HG02852 (cell line): ENCODE data around the gene ST6GALNAC6.
"Not testable (repeated sequence)": the region's sequence is repeated elsewhere in the genome, so short reads cannot be mapped to it uniquely, and the experiment has no call there.

Experiments used
- ATAC-seq: cut with Tn5 transposase; IDR thresholded peaks from one replicate; pipeline ENCODE4 v1.9.1; 2021; ENCODE audit warnings: mild to moderate bottlenecking, moderate library complexity; ENCODE audit not compliant: unreplicated experiment

Gene ST6GALNAC6

DNA sequence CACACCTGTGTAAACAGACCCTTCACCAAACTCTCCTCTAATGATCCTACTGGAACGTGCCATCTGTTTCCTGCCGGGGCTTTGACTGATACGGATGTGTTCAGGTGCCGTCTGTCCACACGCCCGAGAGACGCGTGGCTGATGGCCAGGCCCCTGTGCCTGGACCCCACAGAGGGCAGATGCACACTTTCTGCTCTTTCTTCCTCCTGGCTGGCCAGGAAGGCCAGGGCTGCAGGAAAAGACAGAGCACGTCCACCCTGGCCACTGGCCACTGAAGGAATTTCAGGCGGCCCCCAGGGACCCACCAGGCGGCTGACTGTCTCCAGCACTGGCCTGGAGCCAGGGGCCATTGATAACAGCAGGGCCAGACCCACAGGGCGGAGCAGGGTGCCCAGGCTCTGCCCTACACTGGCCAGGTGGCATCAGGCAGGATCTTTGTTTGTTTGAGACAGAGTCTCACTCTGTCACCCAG is 41.3 kb downstream of the ST6GALNAC6 start:
- ATAC-seq = no peak

DNA sequence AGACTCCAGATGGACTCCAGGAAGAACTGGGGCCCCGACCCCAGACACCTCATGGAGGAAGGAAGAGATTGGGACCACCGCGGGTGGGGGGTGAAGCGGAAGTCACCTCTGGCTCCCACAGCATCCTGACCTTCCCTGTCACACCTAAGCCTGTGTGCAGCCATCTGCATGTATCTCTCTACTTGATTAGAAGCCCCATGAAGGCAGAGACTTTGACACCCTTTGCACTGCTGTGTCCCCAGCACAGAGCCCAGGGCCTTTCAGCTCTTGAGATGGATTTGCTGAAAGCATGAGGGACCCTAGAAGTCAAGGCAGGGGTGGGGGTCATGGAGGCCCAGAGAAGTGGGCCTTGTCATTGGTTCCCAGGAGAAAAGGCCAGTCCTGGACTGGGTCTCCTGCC is 42.1 kb downstream of the ST6GALNAC6 start:
- ATAC-seq = no peak

DNA sequence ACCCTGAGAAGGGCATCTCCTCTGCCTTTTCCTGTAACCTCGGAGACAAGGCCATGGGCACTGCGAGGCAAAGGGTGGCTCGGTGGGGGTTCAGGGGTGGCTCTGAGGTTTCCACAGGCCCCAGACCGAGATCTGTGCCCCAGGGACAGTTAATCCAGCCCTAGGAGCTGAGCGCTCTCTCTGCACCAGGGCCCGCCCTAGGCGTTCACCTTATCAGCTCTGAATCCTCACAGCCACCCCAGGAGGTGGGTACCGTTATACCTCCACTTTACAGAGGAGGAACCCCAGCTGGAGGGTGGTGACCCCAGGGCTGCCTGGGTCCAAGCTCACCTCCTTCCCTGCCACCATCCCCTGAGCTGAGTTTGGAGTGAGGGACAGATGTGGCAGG is 42.7 kb downstream of the ST6GALNAC6 start:
- no peak for ATAC-seq

DNA sequence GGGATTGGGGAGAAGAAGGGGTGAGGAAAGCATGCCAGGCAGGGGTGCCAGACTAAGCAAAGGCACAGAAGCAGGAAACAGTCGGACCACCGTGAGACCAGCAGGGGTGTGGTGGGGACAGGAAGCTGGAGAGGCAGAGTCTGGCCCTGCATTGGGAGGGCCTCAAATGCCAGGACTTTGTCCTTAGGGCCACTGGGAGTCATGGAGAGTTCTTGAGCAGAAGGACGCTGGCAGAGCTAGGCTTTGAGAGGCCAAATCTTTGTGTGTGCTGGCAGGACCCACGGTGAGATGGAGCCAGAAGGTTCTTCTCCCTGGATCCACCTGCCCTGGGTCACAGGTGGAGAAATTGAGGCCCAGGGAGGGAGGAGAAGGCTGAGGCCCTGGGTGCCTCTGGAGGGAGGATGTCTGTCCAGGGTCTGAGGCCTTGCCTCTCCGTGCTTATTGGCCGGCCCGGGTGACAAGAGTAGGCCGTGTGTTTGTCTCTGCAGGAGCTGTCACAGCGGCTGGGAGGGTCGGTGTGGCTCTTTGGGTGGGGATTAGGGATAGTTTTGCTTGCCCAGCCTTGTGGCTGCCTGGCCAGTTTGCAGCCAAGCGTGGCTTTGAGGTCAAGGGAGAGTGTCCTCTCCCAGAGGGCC is 43.2 kb downstream of the ST6GALNAC6 start:
- ATAC-seq = no peak

DNA sequence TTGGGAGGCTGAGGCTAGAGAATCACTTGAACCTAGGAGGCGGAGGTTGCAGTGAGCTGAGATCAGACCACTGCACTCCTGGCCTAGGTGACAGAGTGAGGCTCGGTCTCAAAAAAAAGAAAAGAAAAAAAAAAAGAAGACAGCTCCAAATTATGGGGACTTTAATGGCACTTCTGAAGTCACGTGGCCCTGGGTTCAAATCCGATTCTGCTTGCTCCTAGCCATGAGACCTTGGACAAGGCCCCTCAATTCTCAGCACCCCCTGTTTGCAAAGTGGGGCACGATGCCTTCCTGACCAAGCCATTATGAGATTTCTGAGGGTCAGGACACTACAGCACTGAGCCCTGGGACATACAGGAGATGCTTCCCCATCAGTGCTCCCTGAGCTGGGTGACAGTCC is 43.9 kb downstream of the ST6GALNAC6 start:
- no peak for ATAC-seq

DNA sequence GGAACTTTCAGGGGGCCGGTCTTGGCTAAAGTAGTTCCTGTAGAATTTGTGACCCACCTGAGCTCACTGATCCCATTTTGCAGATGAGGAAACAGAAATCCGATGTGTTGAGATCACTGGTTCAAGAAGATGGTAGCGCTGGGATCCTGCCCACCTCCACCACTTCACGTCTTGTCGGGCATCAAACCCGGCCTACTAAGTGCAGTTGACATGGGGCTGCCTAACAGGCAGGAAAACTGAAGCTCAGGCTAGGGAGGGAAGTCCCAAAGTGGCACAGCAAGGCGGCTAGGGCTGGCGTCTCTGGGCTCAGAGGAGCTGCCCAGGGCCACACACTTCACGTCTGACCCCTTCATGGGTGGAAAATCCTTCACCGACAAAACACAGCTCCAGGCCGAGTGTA is 44.4 kb downstream of the ST6GALNAC6 start:
- no peak for ATAC-seq

DNA sequence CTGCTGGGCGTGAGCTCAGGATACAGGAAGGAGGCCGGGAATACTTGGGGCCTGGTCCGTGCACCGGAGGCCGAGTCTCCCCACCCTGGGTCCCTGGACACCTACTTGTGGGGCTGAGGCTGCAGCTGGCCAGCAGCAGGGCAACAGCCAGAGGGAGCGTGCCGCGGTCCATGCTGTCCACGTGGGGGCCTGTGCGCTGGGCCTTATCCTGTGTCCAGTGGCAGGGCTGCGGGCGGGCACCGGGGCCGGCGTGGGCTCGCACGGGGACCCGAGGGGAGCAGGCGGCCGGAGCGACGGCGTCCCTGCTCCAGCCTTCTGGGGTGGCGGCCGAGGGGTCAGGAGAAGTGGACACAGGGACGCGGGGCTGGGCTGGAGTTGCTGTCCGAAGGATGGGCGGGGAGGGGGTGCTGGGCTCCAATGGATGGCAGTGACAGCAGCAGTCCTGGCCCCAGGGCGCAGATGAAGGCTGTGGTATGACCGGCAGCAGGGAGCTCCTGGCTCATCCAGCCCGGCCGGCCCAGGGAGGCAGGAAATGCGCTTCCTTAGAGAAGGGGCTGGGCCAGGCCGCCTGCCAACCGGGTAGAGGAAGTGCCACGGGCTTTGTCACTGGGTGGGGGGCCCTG is 45.1 kb downstream of the ST6GALNAC6 start, which contains the start of gene ENG:
ENG (minus strand) TSS at position 475 of the 623 bp plus-strand sequence; CDS start at position 172, 303 bp downstream.
- no peak for ATAC-seq

DNA sequence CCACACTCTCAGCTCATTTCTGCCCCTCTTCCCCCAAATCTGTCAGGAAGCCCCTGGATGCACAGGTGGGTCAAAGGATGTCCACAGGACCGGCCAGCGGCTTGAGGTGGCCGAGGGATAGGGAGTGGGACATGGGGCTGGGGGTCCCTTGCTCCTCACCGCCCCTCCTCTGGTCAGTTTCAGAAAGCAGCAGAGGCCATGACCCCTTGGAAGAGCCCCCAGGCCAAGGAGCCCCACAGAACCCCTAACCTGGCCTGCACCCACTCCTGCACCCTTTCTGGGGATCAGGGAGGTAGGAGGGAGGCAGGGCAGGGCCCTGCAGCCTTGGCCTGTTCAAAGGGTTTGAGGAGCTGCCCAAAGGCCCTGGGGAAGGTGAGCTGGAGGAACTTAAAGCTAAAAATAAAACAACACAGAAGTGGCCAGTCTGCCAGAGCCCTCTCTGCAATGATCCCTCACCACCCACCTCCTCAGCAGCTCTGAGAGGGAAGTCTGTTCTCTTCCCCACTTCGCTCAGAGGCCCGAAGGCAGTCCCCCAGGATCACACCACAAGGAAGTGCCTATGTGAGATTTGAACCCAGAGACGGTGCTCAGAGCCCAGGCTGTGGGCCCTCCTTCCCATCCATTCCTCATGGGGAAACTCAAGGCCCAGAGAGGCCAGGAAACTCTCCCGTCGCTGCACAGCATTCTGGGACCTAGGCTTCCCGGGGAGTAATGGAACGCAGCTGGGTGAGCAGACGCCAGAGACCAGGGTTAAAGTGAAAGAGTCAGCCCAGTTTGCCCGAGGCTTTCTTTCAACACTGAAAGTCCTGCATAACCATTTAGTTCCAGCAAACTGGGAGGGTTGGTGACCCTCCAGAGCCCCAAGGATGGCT is 45.9 kb downstream of the ST6GALNAC6 start:
- ATAC-seq = no peak

DNA sequence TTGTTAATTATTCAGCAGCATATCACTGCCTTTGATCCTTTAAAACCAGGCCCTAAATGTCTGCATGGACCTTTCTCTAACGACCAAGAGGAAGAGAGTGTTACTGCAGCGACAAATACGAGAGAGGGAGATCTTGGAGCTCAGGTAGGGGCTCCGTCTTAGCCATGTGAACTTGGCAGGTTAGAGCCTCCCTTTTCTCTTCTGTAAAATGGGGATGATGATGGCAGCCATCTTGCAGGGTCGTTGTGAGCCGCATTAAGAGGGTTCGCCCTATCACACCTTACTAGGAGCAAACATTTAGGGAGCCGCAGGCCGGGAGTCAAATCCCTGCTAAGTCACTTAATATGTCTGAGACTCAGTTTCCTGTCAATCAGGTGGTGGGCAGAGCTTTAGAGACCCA is 46.6 kb downstream of the ST6GALNAC6 start:
- no peak for ATAC-seq

DNA sequence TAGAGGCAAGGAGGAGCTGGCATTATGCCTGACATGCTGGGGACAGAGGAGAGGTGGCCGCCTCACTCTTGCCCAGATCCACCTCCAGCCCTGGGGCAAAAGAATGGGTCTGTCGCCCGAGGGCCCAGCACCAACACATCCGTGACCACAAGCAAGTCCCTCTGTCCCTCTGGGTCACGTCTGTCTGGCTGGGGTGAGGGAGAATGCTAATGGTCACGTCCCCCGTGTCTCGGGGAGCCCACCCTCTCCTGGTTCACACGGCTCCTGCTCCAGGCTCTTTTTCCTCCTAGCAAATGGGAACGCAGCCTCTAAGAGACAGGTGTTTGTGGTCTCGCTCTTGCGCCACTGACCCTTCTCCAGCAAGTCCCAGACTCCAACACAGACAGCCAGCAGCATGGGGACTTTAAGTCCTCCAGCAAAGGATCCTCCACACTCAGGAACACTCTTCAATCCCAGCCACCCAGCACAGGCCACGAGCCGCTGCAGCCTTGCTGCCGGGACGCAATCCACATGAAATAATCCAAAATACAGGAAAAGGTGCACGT is 49.0 kb downstream of the ST6GALNAC6 start:
- no peak for ATAC-seq

DNA sequence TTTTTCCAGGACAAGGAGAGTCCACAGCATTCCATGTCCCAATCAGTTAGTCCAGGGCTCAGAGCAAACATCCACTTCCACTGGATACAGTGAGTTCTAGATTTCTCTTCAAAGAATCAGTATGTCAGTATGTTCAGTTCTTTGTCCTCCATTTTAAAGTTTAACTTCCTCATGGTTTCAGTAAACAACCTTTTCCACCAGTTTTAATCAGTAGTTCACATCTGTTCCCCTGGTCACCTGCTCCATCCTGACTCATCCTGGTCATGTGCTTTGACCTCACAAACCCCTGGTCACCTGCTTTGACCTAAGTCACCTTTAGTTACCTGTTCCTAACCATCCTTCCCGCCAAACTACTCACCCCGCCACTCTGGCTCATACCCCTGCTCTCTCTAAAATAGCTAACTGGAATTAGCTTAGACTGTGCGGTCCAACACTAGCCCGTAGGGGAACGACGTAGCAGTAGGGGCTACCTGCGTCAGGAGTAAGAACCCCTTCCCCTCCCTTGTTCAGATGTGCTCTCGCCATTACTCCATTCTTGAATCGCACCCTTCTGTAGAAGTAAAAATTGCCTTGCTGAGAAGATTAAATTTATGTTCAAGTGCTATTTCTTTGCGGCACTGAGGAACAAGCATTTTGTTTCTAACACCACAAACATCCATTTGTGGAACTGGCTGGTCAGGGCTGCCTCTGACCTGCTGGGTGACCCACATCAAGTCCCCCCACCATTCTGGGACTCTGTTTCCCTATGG is 50.5 kb downstream of the ST6GALNAC6 start:
- ATAC-seq = no peak

DNA sequence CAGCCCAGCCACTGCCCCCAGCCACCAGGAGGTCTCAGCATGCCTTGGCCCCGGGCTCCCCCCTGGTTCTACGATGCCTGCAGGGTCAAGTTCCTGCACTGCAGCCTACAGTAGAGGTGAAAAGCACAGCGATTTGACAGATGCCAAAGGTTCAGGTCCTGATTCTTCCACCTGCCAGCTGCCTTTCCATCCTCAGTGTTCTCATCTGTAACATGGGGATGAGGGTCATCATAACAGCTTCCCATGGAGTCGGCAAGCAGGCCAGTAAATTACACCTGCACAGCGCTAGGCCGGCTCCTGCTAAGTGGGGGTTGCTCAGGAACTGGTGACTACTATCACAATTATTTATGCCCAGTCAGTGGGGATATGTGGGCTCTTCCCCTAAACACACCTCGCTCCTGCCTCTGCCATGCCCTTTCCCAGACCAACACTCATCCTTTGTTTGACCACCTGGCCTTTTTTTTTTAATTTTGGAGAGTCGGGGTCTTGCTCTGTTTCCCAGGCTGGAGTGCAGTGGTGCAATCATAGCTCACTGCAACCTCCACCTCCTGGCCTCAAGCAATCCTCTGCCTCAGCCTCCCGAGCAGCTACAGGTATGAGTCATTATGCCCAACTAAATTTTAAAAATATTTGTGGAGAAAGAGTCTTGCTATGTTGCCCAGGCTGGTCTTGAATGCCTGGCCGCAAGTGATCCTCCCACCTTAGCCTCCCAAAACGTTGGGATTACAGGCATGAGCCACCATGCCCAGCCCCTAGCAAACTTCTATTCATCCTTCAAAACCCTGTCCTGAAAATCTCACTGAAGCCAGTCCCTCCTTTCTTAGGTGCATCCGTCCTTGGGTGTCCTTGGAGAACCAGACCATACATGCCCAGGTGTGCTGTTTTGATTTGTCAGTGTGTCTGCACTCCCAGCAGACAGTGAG is 51.3 kb downstream of the ST6GALNAC6 start:
- no peak for ATAC-seq

DNA sequence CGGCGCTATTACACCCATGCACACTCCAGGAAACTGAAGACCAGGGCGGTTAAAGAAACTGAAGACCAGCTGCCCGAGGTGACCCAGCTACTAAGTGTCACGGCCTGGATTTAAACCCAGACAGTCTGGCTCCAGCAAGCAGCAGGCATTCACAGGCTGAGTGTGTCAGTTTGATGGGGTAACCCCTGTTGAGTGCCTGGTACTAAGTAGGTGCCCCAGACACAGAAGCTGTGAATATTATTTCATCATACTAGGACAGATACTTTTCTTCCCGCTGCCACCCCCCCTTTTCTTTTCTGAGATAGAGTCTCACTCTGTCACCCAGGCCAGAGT is 52.3 kb downstream of the ST6GALNAC6 start:
- ATAC-seq = no peak

DNA sequence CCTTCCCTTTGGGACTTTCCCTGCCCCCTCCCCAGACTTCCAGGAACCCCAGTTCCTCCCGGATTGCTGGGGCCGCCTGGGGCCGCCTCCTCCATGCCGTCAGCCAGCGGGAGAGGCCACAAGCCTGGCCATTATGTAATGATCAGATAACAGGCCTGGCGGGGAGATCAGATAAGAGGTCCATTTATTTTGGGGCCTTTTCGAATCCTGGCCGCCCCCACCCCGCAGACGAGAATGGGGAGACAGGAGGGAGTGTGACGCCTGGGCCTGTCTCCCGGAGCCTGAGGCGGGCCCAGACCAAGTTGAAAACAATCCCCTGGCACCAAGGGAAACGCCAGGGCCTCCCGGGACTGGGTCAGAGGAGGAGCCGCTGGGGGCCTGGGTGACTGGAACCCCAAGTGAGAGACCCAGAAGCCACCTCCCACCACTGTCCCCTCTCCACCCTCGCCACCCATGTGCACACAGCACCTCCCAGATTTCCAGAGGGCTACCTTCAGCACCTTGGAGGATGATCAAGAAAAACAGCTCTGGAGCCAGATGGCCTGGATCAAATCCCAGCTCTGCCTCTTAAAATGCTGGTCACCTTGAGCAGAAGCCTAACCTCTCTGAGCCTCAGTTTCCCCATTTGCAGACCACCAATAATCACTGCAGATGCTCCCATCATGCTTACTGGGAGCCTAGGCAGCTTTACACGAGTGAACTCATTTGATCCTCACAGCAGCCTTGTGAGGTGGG is 52.8 kb downstream of the ST6GALNAC6 start:
- no peak for ATAC-seq

DNA sequence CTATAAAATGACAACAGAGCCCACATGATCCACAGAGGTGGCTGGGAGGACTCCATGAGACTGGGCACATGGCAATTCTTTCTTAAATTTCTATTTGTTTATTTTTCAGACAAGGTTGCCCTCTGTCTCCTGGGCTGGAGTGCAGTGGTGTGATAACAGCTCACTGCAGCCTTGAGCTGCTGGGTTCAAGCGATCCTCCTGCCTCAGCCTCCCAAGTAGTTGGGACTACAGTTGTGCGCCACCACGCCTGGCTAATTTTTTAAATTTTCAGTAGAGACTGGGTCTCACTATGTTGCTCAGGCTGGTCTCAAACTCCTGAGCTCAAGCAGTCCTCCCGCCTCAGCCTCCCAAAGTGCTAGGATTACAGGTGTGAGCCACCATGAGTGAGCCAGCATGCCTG is 53.8 kb downstream of the ST6GALNAC6 start:
- not testable (repeated sequence) for ATAC-seq

DNA sequence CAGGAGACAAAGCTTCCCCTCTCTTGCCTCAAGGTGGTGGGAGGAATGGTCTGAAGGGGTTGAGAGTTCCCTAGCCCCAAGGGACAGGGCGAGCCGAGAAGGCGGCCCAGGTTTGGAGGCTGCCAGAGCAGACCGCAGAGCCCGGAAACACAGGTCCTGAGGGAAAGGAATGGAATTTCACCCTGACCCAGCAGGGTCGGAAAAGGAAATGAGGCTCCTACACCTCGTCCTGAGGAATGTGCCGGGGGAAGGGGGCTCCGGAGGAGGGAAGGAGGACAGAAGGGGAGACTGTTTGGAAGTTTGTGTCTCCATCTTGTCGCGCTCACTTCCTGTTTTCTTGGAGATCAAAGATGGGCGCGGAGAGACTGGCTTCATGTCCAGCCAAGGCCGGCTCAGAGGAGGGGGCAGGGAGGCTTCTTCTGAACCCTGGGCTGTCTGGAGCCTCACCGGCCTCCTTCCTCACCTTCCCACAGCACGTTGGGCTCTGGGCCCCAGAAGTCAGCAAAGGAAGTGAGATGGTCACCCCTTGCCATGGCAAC is 54.5 kb downstream of the ST6GALNAC6 start:
- ATAC-seq = no peak

DNA sequence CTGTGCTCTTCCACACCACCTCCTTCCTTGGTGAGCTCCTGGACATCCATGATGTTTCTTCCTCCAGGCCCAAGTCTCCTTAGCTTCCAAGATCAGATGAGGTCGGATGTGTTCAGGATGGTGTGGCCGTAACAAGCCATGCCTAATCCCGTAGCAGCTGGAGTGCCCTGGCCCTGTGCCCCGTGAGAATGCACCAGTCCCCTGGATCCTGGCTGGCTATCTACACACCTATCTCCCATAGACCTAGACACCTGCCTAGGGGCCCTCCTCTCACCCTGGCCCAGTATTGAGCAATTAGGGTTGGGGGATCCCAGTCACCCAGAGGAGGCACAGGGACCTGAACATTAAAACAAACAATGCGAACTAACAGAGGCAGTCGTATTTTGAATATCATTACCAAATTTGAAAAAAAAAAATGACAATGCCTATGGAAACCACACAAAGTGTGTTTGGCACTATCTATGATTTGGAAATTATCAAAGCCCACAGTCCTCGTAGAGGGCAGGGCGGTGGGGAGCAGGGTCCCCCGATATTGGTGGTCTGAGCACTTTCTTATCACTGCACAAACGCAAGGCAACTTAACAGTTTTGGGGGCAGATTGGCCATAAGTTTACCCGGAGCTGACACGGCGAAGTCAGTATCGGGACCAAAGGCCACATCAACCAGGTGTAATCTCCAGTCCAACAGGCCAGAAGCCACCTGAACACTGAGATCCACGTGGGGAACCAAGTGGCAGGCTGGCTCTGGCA is 58.1 kb downstream of the ST6GALNAC6 start:
- ATAC-seq = no peak
